BE2C (cell line): ENCODE results near the gene ADAMTS16.

Experiments
- DNase-seq: peaks from one replicate; pipeline ENCODE4 v3.0.0-alpha.2; 2020
- H3K27me3 ChIP-seq: fragments of 250-450 bp; sonication (Bioruptor Pico); 2 replicates; pipeline ENCODE4 v1.5.1; 2020; ENCODE audit warnings: mild to moderate bottlenecking
- H3K36me3 ChIP-seq: fragments of 250-450 bp; sonication (Bioruptor Pico); 2 replicates; pipeline ENCODE4 v1.5.1; 2020; ENCODE audit warnings: mild to moderate bottlenecking
- H3K4me1 ChIP-seq: fragments of 250-450 bp; sonication (Bioruptor Pico); 2 replicates; pipeline ENCODE4 v1.5.1; 2020
- H3K4me3 ChIP-seq: 2 replicates; pipeline ENCODE4 v1.5.1; 2011; ENCODE audit warnings: low read depth, low read length
- H3K9me3 ChIP-seq: fragments of 250-450 bp; sonication (Bioruptor Pico); 2 replicates; pipeline ENCODE4 v1.5.1; 2020
- TF ChIP-seq, protein P1 (sequence below): IDR thresholded peaks from 2 replicates; pipeline ENCODE4 v1.5.1; 2012; ENCODE audit warnings: mild to moderate bottlenecking, low read depth, low read length

ADAMTS16 gene

DNA sequence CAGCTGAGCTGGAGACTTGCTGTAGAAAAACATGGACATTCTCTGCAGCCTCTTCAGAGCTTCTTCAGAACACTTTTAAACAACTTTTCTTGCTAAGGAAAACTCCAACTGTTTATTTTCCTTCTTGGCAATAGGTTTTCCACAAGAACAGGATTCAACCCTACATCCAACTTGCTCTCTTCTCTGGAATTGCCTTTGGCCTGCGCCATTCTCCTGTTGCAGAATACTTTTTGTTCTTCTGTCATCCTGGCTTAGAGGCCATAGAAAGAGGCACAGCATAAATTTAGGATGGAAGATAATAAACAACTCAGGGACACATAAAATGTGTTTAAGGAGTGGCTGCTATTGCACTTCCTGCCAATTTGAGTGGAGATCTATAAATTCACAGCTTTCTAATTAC lies 227.6 kb downstream of the ADAMTS16 start:
- peaks cover 6% of the 10 kb centered on the region for H3K4me1 ChIP-seq
- H3K9me3 ChIP-seq = no peaks in the 10 kb centered on the region
- no peaks in the 10 kb centered on the region for H3K27me3 ChIP-seq
- no peak overlapping the region for H3K4me3 ChIP-seq
- H3K36me3 ChIP-seq = no peaks in the 10 kb centered on the region
- TF ChIP-seq, protein P1, sequence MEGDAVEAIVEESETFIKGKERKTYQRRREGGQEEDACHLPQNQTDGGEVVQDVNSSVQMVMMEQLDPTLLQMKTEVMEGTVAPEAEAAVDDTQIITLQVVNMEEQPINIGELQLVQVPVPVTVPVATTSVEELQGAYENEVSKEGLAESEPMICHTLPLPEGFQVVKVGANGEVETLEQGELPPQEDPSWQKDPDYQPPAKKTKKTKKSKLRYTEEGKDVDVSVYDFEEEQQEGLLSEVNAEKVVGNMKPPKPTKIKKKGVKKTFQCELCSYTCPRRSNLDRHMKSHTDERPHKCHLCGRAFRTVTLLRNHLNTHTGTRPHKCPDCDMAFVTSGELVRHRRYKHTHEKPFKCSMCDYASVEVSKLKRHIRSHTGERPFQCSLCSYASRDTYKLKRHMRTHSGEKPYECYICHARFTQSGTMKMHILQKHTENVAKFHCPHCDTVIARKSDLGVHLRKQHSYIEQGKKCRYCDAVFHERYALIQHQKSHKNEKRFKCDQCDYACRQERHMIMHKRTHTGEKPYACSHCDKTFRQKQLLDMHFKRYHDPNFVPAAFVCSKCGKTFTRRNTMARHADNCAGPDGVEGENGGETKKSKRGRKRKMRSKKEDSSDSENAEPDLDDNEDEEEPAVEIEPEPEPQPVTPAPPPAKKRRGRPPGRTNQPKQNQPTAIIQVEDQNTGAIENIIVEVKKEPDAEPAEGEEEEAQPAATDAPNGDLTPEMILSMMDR = no peak
- DNase-seq = no peak

DNA sequence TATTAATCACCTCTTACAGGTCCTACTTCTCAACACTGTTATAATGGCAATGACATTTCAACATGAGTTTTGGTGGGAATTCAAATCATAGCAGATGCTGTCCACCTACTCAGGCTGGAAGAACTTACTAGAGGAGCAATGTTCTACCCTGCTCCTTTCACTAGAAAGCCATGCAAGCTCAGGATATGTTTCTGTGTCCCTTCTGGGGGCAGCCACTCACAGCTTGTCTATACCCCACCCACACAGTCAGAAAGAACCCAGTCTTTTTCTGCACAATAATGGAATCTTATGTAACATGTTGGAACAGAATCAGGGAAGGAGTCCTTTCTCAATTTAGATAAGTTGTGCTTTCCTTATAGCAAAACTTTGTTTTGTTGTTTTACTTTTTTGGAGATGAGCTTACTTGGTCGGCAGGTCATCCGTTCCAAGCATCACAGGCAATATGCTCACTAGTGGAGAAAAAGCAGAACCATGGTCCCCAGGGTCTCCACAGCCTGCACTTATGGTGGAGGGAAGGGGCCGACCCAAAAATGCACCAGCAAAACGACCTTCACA lies 229.0 kb downstream of the ADAMTS16 start:
- H3K4me3 ChIP-seq = no peak overlapping the region
- no peak for DNase-seq
- no peaks in the 10 kb centered on the region for H3K27me3 ChIP-seq
- H3K9me3 ChIP-seq = no peaks in the 10 kb centered on the region
- peaks cover 12% of the 10 kb centered on the region for H3K4me1 ChIP-seq
- TF ChIP-seq, protein P1 = no peak
- no peaks in the 10 kb centered on the region for H3K36me3 ChIP-seq
